HG02943 (cell line): ENCODE data around the gene RECQL.
"Not testable (repeated sequence)": the region's sequence is repeated elsewhere in the genome, so short reads cannot be mapped to it uniquely, and the experiment has no call there.

Source experiments
- ATAC-seq: cut with Tn5 transposase; IDR thresholded peaks from one replicate; pipeline ENCODE4 v1.9.1; 2021; ENCODE audit warnings: mild to moderate bottlenecking, low read depth, moderate library complexity; ENCODE audit not compliant: unreplicated experiment

RECQL gene

DNA sequence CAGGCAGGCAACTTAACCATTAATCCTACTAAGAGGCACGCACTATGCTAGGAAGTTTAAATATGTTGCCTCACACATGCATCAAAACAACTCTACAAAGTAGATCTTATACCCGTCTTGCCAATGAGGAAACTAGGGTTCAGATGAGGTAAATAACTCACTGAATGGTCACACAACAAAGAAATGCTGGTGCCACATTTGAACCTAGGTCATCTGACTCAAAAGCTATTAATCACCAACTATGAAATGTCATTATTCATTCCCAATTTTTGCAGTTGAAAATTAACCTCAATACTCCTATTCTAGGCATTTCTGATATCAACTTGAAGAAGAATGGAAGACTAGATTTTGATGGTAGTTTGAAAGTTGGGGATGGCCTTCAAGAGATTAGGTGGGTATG is 66.7 kb downstream of the RECQL start:
- no peak for ATAC-seq

DNA sequence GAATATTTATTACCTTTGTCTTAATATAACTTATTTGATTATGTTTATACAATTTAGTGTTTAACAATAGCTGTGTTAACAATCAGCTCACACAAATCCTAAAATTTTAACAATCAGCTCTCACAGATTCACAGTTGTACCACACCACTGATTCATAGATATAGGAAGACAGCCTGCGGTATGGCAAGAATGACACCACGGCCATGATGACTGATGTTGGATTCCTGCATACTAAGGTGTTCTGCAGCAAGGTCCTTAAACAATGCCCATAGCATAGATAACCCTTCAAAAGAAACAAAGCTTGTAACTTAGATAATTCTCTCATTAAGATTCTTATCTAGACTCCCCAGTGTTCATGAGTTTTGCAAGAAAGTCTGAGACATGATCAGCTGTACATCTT is 67.9 kb downstream of the RECQL start:
- no peak for ATAC-seq

DNA sequence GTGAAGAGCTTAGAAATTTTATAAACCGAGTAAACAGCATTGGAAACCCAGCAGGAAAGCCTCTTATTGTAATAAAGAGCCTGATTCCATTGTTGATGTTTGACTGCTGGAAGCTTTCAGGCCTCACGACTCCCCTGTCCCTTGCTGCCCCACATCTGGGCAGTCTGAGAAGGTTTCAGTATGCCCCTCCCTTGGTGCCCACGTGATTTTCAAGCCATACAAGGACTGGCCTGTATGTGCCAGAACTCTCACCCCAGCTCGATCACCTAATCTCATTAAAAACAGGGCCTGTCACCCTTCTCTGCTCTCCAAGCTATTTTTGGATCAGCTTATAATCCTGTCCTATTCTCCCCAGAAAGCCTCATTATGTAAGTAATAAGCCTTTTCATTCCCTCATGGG is 71.4 kb downstream of the RECQL start:
- no peak for ATAC-seq

DNA sequence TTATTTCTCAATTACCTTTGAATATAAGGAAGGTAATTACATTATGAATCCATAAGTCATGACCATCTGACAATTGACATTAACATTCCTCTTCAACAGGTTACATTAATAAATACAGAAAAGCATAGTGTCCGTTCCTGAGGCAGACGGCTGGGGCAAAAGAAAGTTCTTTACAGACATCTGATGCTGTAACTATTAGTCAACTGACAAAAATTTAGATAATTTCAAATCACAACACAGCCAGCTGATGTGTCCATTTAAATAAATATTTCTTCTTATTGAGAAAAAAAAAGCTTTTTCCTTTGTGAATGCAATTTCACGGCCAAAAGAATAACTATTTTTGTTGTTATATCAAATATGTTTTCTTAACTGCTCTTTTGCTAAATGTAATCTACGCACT is 73.2 kb downstream of the RECQL start:
- ATAC-seq: no peak

DNA sequence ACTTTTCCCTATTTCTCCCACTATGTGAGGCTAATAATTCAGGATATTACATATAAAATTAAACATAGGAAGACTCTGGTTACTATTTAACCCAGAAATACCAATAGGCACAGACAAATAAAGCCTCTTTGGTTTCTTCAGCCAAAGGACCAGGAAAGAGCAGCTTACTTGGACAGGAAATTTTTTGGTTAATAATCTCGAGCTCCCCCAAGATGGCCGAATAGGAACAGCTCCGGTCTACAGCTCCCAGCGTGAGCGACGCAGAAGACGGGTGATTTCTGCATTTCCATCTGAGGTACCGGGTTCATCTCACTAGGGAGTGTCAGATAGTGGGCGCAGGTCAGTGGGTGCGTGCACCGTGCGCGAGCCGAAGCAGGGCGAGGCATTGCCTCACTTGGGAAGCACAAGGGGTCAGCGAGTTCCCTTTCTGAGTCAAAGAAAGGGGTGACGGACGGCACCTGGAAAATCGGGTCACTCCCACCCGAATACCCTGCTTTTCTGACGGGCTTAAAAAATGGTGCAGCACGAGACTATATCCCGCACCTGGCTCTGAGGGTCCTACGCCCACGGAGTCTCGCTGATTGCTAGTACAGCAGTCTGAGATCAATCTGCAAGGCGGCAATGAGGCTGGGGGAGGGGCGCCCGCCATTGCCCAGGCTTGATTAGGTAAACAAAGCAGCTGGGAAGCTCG is 82.3 kb downstream of the RECQL start:
- not testable (repeated sequence) for ATAC-seq
